ENCODE measurements around the gene LYL1. TPM values are rescaled to one million over a fixed set of nuclear protein-coding genes. Genes with fewer than 3 reads are reported as not detected.

The LYL1 gene
- total and polyA plus RNA-seq, 2 donors (not counting 3 experiments of a cell fraction or from before 2014, with no cell fraction given), result 74.4 to 87.3 TPM

GRCh38 chr19:13138171-13138915 is 35.7 kb upstream of the LYL1 start:
- H3K4me2 ChIP-seq (ENCODE audit: insufficient read depth, low read length), result no peak overlapping the region
- H3K27me3 ChIP-seq (ENCODE audit: control insufficient read depth in 2 of 2, insufficient read depth in 2 of 2, low read length in 2 of 2), result no peaks in the 10 kb centered on the region
- H3K4me1 ChIP-seq (ENCODE audit: control insufficient read depth, extremely low read depth, insufficient read depth, low read length), result no peaks in the 10 kb centered on the region
- no peak for DNase-seq (ENCODE audit: low read depth, low spot score)
- no peaks in the 10 kb centered on the region for H3K9me1 ChIP-seq (replicated peaks; ENCODE audit: control insufficient read depth, extremely low read depth, insufficient read depth, low read length)
- peaks cover 12 to 36% of the 10 kb centered on the region in 2 experiments for H3K36me3 ChIP-seq (ENCODE audit: control insufficient read depth in 2 of 2, extremely low read depth in 1 of 2, insufficient read depth in 2 of 2, low read length in 2 of 2)
- H4K20me1 ChIP-seq (replicated peaks; ENCODE audit: control insufficient read depth, extremely low read depth, insufficient read depth, low read length), result peaks cover 2% of the 10 kb centered on the region
- BruUV-seq (replicated peaks), result no TSS peak
- H3K79me2 ChIP-seq (ENCODE audit: control insufficient read depth, insufficient read depth, low read length), result peaks cover 14% of the 10 kb centered on the region
- H2AFZ ChIP-seq (ENCODE audit: low read depth, low read length), result no peak overlapping the region
- intact Hi-C loops (cut with micrococcal nuclease), result no loop called here
- H3K9me3 ChIP-seq (replicated peaks; ENCODE audit: control insufficient read depth, insufficient read depth, low read length), result no peaks in the 10 kb centered on the region
- no peak overlapping the region for H3K27ac ChIP-seq (ENCODE audit: insufficient read depth, low read depth, low read length)
- no peak overlapping the region for H3K4me3 ChIP-seq (replicated peaks in 1 of 3; ENCODE audit: insufficient read depth in 1 of 3, low read depth in 1 of 3, low read length in 3 of 3)
- no peak overlapping the region for H3K9ac ChIP-seq (replicated peaks; ENCODE audit: extremely low read depth, insufficient read depth, low read length)
- dilution Hi-C loops (cut with MboI; ENCODE audit: extremely low pct_ligation_motif_present, low sequenced_read_pairs), result no loop called here
- ChIA-PET CTCF (no interaction called here), POLR2A (no interaction called here)
- no peak for FAIRE-seq
- TF ChIP-seq POLR2A (IDR thresholded peaks at IDR 0.05; ENCODE audit: low read depth, low read length) (no peak), MYC (IDR thresholded peaks at IDR 0.05; ENCODE audit: low read depth, low read length) (no peak), JUN (IDR thresholded peaks at IDR 0.05; ENCODE audit: borderline replicate concordance, insufficient read depth, insufficient read length, low read depth) (no peak), EZH2 (IDR thresholded peaks at IDR 0.05; ENCODE audit: borderline replicate concordance, low read depth, low read length, severe bottlenecking) (no peak), GATA2 (IDR thresholded peaks at IDR 0.05; ENCODE audit: insufficient read depth, insufficient read length, low read depth, low read length) (no peak), POLR2AphosphoS5 (IDR thresholded peaks at IDR 0.05; ENCODE audit: insufficient read depth, low read depth, low read length) (no peak), FOS (IDR thresholded peaks at IDR 0.05; ENCODE audit: borderline replicate concordance, insufficient read depth, low read length) (no peak)
- TF ChIP-seq, protein P1, sequence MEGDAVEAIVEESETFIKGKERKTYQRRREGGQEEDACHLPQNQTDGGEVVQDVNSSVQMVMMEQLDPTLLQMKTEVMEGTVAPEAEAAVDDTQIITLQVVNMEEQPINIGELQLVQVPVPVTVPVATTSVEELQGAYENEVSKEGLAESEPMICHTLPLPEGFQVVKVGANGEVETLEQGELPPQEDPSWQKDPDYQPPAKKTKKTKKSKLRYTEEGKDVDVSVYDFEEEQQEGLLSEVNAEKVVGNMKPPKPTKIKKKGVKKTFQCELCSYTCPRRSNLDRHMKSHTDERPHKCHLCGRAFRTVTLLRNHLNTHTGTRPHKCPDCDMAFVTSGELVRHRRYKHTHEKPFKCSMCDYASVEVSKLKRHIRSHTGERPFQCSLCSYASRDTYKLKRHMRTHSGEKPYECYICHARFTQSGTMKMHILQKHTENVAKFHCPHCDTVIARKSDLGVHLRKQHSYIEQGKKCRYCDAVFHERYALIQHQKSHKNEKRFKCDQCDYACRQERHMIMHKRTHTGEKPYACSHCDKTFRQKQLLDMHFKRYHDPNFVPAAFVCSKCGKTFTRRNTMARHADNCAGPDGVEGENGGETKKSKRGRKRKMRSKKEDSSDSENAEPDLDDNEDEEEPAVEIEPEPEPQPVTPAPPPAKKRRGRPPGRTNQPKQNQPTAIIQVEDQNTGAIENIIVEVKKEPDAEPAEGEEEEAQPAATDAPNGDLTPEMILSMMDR (IDR thresholded peaks at IDR 0.05; ENCODE audit: extremely low read depth in 1 of 2, insufficient read depth in 1 of 2, low read depth in 1 of 2, low read length in 2 of 2), result no peak
- TF ChIP-seq, protein P2, sequence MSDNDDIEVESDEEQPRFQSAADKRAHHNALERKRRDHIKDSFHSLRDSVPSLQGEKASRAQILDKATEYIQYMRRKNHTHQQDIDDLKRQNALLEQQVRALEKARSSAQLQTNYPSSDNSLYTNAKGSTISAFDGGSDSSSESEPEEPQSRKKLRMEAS (IDR thresholded peaks at IDR 0.05; ENCODE audit: insufficient read depth, insufficient read length), result no peak

Data from endothelial cell of umbilical vein (primary cell).